Hematopoietic multipotent progenitor cell treated with erythropoietin and hydrocortisone succinate and interleukin-3 and kit ligand, for 6 days (in vitro differentiated cells): ENCODE measurements around the gene PIGK.
A peak's percentile ranks its signal among the peaks of the same experiment; 100 is the strongest.
"Not testable (repeated sequence)": the region's sequence is repeated elsewhere in the genome, so short reads cannot be mapped to it uniquely, and the experiment has no call there.

Experiments
- DNase-seq: peaks from one replicate; pipeline ENCODE4 v3.0.0-alpha.2; 2015

Gene PIGK

DNA sequence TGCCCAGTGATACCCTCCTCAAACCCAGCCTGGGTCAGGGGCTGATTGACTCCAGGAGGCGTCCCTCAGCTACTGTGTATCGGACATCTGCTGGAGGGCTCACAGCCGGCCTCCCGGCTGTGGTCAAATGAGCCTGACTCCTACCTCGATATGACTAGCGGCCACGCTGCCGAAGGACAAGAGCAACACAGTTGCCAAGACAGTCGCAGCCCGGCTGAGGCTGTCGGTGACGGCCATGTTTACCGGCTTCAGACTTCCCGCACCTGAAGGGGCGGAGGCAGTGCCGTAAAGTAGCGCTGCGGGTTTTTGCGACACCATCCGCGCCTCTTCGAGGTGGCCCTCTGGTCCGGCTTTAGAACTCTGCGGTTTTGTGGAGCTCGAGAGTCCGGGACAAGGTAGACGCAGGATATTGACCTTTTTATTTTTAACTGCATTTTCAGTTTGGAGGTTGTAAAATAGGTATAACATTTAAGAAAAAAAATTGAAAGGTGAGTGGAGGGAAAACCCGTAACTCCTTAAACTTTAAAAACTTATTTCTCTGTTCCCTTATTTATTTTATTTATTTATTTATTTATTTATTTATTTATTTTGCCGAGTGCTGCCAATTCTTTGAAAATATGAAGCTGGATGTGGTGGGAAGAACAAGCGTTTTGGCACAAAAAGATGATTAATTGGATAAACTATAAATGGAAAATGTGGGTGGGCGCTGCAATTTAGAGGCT is at the start of gene PIGK:
Gene PIGK, minus strand, starts transcription at position 265 of the 722 bp plus-strand sequence. Its CDS starts 28 bp downstream, at position 237.
- DNase-seq: peak; percentile 93

- DNase-seq: no peak
These were observed 47.8 kb upstream of the PIGK start for GRCh38 chr1:77267035-77267434.

GRCh38 chr1:77265180-77265579 is 46.0 kb upstream of the PIGK start:
- no peak for DNase-seq

DNA sequence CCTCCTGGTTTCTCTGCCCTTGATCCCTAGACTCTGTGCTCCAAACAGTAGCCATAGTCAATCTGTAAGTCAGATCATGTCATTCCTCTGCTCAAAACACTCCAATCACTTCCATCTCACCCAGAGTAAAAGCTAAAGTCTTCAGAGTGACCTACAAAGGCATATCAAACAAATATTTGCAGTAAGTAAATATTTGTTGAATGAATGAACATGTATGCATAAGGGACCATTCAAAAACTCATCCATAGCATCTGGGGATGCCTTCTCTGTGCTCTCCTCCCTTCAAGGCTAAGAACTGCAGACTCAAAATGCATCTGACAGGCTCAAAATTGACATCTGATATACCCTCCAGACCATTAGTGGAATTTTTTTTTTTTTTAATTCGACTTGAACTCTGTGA is 44.5 kb upstream of the PIGK start:
- DNase-seq: no peak

GRCh38 chr1:77253211-77253610 is 34.0 kb upstream of the PIGK start:
- DNase-seq: no peak

- DNase-seq: no peak
These were observed 30.9 kb upstream of the PIGK start for GRCh38 chr1:77250126-77250525.

GRCh38 chr1:77245830-77246229 is 26.6 kb upstream of the PIGK start:
- DNase-seq: no peak

- no peak for DNase-seq
These were observed 20.1 kb upstream of the PIGK start for GRCh38 chr1:77239311-77239710.

DNA sequence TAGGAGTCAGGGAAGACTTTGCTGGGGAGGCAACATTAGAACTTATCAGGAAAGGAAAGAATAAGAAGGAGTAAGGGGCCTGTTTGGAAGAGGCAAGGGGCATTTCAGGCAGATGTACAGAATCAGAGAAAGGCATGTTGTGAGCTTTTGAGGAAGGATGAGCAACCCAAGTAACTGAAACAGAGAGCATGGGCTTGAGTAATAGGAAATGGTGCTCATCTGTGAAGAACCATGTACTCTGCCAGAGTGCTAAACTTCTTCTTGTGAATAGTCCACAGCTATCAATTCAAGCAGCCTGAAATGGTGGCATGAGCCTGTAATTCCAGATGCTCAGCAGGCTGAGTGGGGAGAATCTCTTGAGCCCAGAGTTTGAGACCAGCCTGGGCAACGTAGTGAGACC is 19.2 kb upstream of the PIGK start:
- peak; percentile 17 for DNase-seq

DNA sequence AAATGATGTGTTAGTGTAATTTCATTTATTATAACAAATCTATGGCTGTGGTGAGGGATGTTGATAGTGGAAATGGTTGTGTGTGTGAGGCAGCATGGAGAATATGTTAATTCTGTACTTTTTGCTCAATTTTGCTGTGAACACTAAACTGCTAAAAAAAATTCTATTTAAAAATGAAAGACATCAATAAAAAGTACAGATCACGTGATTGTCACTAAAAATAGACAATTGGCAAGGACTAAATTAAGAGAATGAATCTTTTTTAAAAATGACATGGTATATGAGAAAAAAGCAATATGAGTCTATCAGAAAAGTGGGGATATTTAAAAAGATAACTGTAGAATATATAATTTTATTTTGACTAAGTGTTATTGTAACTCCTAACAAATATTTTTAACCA is 15.7 kb upstream of the PIGK start:
- DNase-seq: no peak

- DNase-seq: no peak
These were observed 14.9 kb upstream of the PIGK start for GRCh38 chr1:77234096-77234495.

DNA sequence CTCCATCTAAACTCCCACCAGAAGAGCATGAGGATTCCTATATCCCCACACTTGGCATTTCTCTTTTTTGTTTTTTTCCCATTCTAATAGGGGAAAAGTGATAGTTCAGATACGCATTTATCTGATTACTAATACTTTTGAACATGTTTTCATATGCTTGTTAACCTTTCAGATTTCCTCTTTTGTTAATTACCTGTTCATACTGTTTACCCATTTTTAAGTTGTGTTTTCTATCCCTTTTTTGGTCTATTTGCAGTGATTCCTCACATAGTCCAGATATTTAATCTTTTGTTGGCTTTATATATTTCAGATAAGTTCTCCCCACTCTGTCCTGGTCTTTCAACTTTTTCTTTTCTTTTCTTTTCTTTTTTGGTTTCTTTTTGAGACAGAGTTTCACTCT is 13.6 kb upstream of the PIGK start:
- DNase-seq: no peak

DNA sequence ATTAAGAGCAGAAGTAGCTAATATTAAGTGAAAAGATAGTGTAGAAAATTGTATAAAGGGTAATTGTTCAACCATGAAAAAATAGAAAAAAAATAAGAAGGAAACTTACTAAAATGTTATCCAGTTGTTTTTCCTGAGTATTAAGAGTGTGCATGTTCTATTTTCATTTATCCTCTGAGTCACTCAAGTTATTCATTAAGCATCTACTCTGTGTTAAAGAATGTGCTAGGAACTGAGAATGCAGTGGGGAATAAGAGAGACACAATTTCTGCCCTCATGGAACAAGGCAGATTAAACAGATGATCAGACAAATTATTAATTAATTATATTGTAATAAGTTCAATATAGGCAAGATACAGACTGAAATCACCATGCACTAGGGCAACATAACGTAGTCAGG is 10.8 kb upstream of the PIGK start:
- DNase-seq: no peak

DNA sequence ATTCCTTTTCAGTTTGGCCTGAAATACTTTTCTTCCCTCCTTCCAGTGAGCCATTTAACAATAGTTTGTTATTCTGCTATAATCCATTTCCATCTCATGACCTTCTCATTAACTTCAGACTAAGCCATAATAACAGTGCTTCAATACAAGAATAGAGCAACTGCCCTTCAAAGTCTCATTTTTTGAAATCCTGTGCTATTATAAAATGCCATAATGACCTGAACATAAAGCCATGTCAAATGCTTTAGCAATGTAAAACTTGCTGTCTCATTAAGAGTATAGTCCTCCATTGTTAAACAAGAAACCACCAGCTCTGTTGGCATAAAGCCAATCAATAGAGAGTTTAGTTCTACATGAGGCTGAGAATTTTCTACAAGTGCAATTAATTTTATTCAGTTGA is 9.6 kb upstream of the PIGK start:
- DNase-seq: peak; percentile 46

GRCh38 chr1:77227381-77227780 is 8.2 kb upstream of the PIGK start:
- DNase-seq: peak; percentile 30

GRCh38 chr1:77222496-77222895 is 3.3 kb upstream of the PIGK start:
- DNase-seq: no peak

DNA sequence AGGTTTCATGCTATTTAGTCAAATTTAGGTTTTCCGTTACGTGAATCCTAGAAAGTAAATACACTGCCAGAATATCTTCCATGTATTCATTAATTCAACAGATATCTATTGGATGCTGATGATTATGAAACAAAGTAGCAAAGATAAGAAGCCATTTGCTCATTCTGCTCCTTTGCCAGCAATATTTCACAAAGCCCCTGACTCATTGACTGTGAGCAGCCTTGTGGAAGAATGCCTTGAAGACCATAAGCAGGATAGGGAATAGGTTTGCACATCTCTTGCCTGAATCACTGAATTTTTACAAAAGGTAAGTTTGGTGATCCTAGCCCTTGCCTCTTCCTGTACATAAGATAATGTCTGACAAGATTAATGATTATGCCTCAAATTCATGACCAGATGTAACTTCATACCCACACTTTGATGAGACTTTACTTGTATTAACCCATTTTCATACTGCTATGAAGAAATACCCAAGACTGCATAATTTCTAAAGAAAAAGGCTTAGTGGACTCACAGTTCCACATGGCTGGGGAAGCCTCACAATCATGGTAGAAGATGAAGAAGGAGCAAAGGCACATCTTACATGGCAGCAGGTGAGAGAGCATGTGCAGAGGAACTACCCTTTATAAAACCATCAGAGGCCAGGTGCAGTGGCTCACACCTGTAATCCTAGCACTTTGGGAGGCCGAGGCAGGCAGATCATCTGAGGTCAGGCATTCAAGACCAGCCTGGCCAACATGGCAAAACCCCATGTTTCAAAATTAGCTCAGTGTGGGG is 1.6 kb upstream of the PIGK start:
- DNase-seq: peak; percentile 15

- peak; percentile 53 for DNase-seq
These were observed 609 bp downstream of the PIGK start for GRCh38 chr1:77218477-77219165.

DNA sequence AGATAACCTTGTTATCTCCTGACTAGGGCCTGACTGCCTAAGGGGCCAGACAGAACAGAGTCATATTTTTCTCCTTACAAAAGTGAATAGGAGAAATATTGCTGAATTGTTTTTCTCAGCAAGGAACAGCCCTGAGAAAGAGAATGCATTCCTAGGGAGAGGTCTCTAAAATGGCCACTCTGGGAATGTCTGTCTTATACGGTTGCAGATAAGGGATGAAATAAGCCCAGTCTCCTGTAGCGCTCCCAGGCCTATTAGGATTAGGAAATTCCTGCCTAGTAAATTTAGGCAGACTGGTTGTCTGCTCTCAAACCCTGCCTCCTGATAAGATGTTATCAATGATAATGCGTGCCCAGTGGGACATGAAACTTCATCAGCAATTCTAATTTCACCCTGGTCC is 15.2 kb downstream of the PIGK start:
- not testable (repeated sequence) for DNase-seq

GRCh38 chr1:77202751-77203150 is 16.5 kb downstream of the PIGK start:
- no peak for DNase-seq

GRCh38 chr1:77200806-77201205 is 18.4 kb downstream of the PIGK start:
- no peak for DNase-seq

DNA sequence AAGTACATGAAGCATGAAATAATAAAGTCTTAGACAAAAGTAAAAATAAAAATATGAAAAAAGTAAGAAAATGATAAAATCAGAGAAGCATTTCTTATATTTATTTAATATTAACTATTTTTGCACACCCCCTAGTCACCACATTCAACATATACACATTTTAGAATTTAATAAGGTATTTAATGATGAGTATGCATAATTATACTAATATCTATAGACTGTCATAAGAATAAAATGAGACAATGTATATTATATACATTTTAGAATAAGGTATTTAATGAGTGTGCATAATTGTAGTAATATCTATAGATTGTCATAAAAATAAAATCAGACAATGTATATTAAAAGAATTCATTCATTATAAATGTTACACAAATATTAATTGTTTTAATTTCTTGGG is 18.9 kb downstream of the PIGK start:
- DNase-seq: no peak

- DNase-seq: no peak
These were observed 21.9 kb downstream of the PIGK start for GRCh38 chr1:77197351-77197750.

GRCh38 chr1:77193951-77194350 is 25.3 kb downstream of the PIGK start:
- DNase-seq: no peak
